HepG2 (cell line): ENCODE data around the gene FAM228B. TPM values are rescaled to one million over a fixed set of nuclear protein-coding genes. Genes with fewer than 3 reads are reported as not detected.
A peak's percentile ranks its signal among the peaks of the same experiment; 100 is the strongest.

Source experiments
- AHR ChIP-seq: IDR thresholded peaks from 2 replicates; pipeline ENCODE4 v1.6.1; 2018; ENCODE audit warnings: missing genetic modification reagents, missing compliant biosample characterization
- AKAP8 ChIP-seq: sonication (generic); formaldehyde crosslinking; IDR thresholded peaks from 2 replicates; pipeline ENCODE4 v1.5.1; 2020; ENCODE audit warnings: mild to moderate bottlenecking, missing genetic modification reagents
- FOSL2 ChIP-seq: sonication (generic); formaldehyde crosslinking; IDR thresholded peaks from 2 replicates; pipeline ENCODE4 v1.4.0; 2020; ENCODE audit warnings: missing genetic modification reagents
- FOXP4 ChIP-seq: sonication (generic); formaldehyde crosslinking; IDR thresholded peaks from 2 replicates; pipeline ENCODE4 v1.4.0; 2020; ENCODE audit warnings: missing genetic modification reagents
- HOXD1 ChIP-seq: sonication (generic); formaldehyde crosslinking; IDR thresholded peaks from 2 replicates; pipeline ENCODE4 v1.5.0; 2020; ENCODE audit warnings: missing genetic modification reagents
- IKZF1 ChIP-seq: fragments of 450-650 bp; IDR thresholded peaks from 2 replicates; pipeline ENCODE4 v1.7.1; 2016
- KAT7 ChIP-seq: IDR thresholded peaks from 2 replicates; pipeline ENCODE4 v1.6.1; 2018; ENCODE audit warnings: borderline replicate concordance, missing compliant biosample characterization
- KMT2A ChIP-seq: sonication (generic); formaldehyde crosslinking; IDR thresholded peaks from 2 replicates; pipeline ENCODE4 v1.4.0; 2020; ENCODE audit warnings: missing genetic modification reagents
- NFE2L2 ChIP-seq: fragments of 150-350 bp; IDR thresholded peaks from 2 replicates; pipeline ENCODE4 v1.6.1; 2014; ENCODE audit warnings: low read length
- STAG1 ChIP-seq: sonication (generic); formaldehyde crosslinking; IDR thresholded peaks from 2 replicates; pipeline ENCODE4 v1.4.0; 2020; ENCODE audit warnings: missing genetic modification reagents
- TEF ChIP-seq: sonication (generic); formaldehyde crosslinking; IDR thresholded peaks from 2 replicates; pipeline ENCODE4 v1.5.0; 2020; ENCODE audit warnings: missing genetic modification reagents
- ZNF136 ChIP-seq: sonication (generic); formaldehyde crosslinking; IDR thresholded peaks from 2 replicates; pipeline ENCODE4 v1.8.1; 2022; ENCODE audit warnings: low read depth, mild to moderate bottlenecking, moderate library complexity, missing genetic modification reagents
- ZNF280D ChIP-seq: sonication (generic); formaldehyde crosslinking; IDR thresholded peaks from 2 replicates; pipeline ENCODE4 v1.5.1; 2020; ENCODE audit warnings: mild to moderate bottlenecking, missing genetic modification reagents
- ZNF558 ChIP-seq: sonication (generic); formaldehyde crosslinking; IDR thresholded peaks from 2 replicates; pipeline ENCODE4 v1.9.0; 2022; ENCODE audit warnings: mild to moderate bottlenecking, missing genetic modification reagents, borderline replicate concordance
- ZNF768 ChIP-seq: sonication (generic); formaldehyde crosslinking; IDR thresholded peaks from 2 replicates; pipeline ENCODE4 v1.4.0; 2020; ENCODE audit warnings: missing genetic modification reagents
- polyA plus RNA-seq, 8 experiments: library from polyadenylated mRNA; depleted of rRNA in 3 of 8; stranded (reverse) in 7 of 8; unstranded in 1 of 8; fragments of >200 nt; fragmentation: Illumina TruSeq in 4 of 8; extraction: Trizol in 4 of 8; gene quantifications; 2 replicates each; pipeline versions ENCODE4 v1.2.1 to v1.2.3, GENCODE V29; 2011 to 2016; ENCODE audit warnings: low read depth in 4 of 8, missing spikeins in 1 of 8, mixed read lengths in 1 of 8; ENCODE audit not compliant: insufficient read depth in 1 of 8
- total RNA-seq, 5 experiments: library from RNA; depleted of rRNA; stranded (reverse); fragments of >200 nt; fragmentation: Illumina TruSeq; extraction: Trizol; gene quantifications; 2 replicates each; pipeline ENCODE4 v1.2.3, GENCODE V29; 2016; ENCODE audit warnings: low read depth in 1 of 5
- TF ChIP-seq, protein P1 (sequence below): sonication (generic); formaldehyde crosslinking; IDR thresholded peaks from 2 replicates; pipeline ENCODE4 v1.4.0; 2020; ENCODE audit warnings: missing genetic modification reagents
- TF ChIP-seq, protein P2 (sequence below): sonication (generic); formaldehyde crosslinking; IDR thresholded peaks from 2 replicates; pipeline ENCODE4 v1.4.0; 2020; ENCODE audit warnings: missing genetic modification reagents, borderline replicate concordance
- TF ChIP-seq, protein P3 (sequence below): sonication (generic); formaldehyde crosslinking; IDR thresholded peaks from 2 replicates; pipeline ENCODE4 v1.8.0; 2022; ENCODE audit warnings: missing genetic modification reagents, low read depth, mild to moderate bottlenecking, borderline replicate concordance

Gene FAM228B
- total and polyA plus RNA-seq, 2 of the 13 experiments (the other 11 are each of a cell fraction or from before 2014, with no cell fraction given), result 0.79 to 1.1 TPM

DNA sequence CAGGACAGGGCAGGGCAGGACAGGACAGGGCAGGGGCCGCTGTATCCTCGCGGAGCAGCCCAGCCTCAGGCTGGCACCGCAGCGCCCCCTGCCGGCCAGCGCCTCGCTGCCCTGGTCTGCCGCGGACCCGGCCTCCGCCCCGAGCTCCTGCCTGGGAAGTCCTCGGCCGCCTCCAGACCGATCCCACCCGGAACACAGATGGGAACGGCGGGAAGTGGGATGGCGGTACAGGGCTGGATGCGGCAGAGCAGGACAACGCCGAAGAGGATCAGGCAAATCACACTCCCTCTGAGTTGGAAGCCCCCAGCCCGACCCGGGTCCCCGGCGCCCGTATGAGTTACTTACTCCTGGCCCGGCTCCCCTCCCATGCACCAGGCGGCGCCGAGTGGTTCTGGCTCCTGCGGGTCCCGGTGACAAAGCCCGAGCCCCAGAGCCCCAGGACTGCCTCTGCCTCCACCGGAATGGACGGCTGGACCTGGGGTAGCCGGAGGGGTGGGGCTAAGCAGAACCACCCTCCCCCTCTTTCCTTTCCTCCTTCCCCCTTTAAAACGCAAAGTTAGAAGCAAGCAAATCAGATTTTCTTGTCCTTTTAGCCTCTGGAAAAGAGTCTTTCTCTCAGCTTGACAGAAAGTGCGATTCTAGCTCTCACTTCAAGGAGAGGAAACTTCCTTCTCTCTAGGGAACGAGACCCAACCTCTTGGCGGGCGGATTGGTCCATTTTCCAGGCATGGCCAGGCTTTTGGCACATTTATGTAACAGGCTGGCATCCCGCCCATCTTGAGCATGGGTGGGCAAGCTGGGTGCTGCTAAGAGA is 38.7 kb upstream of the FAM228B start, which contains the start of gene TP53I3 (continued):
- TF ChIP-seq, protein P1, sequence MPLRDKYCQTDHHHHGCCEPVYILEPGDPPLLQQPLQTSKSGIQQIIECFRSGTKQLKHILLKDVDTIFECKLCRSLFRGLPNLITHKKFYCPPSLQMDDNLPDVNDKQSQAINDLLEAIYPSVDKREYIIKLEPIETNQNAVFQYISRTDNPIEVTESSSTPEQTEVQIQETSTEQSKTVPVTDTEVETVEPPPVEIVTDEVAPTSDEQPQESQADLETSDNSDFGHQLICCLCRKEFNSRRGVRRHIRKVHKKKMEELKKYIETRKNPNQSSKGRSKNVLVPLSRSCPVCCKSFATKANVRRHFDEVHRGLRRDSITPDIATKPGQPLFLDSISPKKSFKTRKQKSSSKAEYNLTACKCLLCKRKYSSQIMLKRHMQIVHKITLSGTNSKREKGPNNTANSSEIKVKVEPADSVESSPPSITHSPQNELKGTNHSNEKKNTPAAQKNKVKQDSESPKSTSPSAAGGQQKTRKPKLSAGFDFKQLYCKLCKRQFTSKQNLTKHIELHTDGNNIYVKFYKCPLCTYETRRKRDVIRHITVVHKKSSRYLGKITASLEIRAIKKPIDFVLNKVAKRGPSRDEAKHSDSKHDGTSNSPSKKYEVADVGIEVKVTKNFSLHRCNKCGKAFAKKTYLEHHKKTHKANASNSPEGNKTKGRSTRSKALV (CRISPR knock-in tag), result no peak; the same call in 1 of the 2 replicates
- TF ChIP-seq, protein P2, sequence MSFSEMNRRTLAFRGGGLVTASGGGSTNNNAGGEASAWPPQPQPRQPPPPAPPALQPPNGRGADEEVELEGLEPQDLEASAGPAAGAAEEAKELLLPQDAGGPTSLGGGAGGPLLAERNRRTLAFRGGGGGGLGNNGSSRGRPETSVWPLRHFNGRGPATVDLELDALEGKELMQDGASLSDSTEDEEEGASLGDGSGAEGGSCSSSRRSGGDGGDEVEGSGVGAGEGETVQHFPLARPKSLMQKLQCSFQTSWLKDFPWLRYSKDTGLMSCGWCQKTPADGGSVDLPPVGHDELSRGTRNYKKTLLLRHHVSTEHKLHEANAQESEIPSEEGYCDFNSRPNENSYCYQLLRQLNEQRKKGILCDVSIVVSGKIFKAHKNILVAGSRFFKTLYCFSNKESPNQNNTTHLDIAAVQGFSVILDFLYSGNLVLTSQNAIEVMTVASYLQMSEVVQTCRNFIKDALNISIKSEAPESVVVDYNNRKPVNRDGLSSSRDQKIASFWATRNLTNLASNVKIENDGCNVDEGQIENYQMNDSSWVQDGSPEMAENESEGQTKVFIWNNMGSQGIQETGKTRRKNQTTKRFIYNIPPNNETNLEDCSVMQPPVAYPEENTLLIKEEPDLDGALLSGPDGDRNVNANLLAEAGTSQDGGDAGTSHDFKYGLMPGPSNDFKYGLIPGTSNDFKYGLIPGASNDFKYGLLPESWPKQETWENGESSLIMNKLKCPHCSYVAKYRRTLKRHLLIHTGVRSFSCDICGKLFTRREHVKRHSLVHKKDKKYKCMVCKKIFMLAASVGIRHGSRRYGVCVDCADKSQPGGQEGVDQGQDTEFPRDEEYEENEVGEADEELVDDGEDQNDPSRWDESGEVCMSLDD (CRISPR knock-in tag), result peak; percentile 60
- TF ChIP-seq ZNF558, result peak; percentile 92; the same call in 1 of the 2 replicates
- TF ChIP-seq AHR, result no peak
- no peak for TF ChIP-seq FOXP4 (CRISPR knock-in tag)
- TF ChIP-seq KMT2A (CRISPR knock-in tag), result peak; percentile 65; the same call in 1 of the 2 replicates
- TF ChIP-seq STAG1 (CRISPR knock-in tag), result peak; percentile 81
- no peak; the same call in 1 of the 2 replicates for TF ChIP-seq ZNF280D (CRISPR knock-in tag)
- TF ChIP-seq AKAP8 (CRISPR knock-in tag), result peak; percentile 65; the same call in 1 of the 2 replicates
- TF ChIP-seq FOSL2 (CRISPR knock-in tag), result no peak; the same call in 1 of the 2 replicates
- TF ChIP-seq ZNF136 (CRISPR knock-in tag), result no peak; the same call in 1 of the 2 replicates
- no peak for TF ChIP-seq NFE2L2
- TF ChIP-seq KAT7 (CRISPR knock-in tag), result peak; percentile 87; the same call in 1 of the 2 replicates
- TF ChIP-seq ZNF768 (CRISPR knock-in tag), result peak; percentile 87
- no peak for TF ChIP-seq IKZF1
- TF ChIP-seq TEF (CRISPR knock-in tag), result peak; percentile 58; the same call in 1 of the 2 replicates
- peak; percentile 60 for TF ChIP-seq HOXD1 (CRISPR knock-in tag)
- TF ChIP-seq, protein P3, sequence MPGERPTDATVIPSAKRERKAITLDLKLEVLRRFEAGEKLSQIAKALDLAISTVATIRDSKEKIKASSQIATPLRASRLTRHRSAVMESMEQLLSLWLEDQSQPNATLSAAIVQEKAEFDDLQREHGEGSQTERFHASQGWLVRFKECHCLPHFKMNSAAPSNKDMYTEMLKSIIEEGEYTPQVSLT (CRISPR knock-in tag), result 0 out of 2 replicates have a peak, but pooled peaks have one; percentile 38
